GM23338 (cell line): ENCODE measurements around the gene RBPMS2. TPM values are rescaled to one million over a fixed set of nuclear protein-coding genes. Genes with fewer than 3 reads are reported as not detected.

Source experiments
- ATAC-seq: fragments of 200-7000 bp; cut with Tn5 transposase; 3 replicates; pipeline ENCODE4 v1.9.1; 2020
- DNase-seq: peaks from one replicate; pipeline ENCODE4 v3.0.0-alpha.2; 2015; ENCODE audit warnings: low spot score
- H2AFZ ChIP-seq: fragments of 200-600 bp; sonication (generic); 2 replicates; pipeline ENCODE4 v1.8.0; 2016; ENCODE audit warnings: antibody characterized with exemption, mild to moderate bottlenecking, moderate library complexity
- H3F3A ChIP-seq: fragments of 200-600 bp; sonication (generic); replicated peaks from 2 replicates; pipeline ENCODE4 v1.8.0; 2017; ENCODE audit warnings: antibody characterized with exemption, mixed run types, low read depth
- H3K27ac ChIP-seq: fragments of 200-600 bp; sonication (generic); 2 replicates; pipeline ENCODE4 v1.6.1; 2016; ENCODE audit warnings: low read depth
- H3K27me3 ChIP-seq: fragments of 200-600 bp; sonication (generic); 2 replicates; pipeline ENCODE4 v1.8.0; 2016; ENCODE audit warnings: mild to moderate bottlenecking, mixed run types, moderate library complexity; ENCODE audit not compliant: insufficient read depth
- H3K36me3 ChIP-seq: fragments of 200-600 bp; sonication (generic); 2 replicates; pipeline ENCODE4 v1.8.0; 2016; ENCODE audit warnings: mild to moderate bottlenecking; ENCODE audit not compliant: insufficient read depth
- H3K4me1 ChIP-seq: fragments of 200-600 bp; sonication (generic); 2 replicates; pipeline ENCODE4 v1.8.0; 2016; ENCODE audit warnings: mild to moderate bottlenecking, moderate library complexity; ENCODE audit not compliant: insufficient read depth
- H3K4me2 ChIP-seq: fragments of 200-600 bp; sonication (generic); 2 replicates; pipeline ENCODE4 v1.7.1; 2017; ENCODE audit warnings: mixed run types
- H3K4me3 ChIP-seq: fragments of 200-600 bp; sonication (generic); 2 replicates; pipeline ENCODE4 v1.6.1; 2016; ENCODE audit warnings: mixed run types
- H3K79me2 ChIP-seq: fragments of 200-600 bp; sonication (generic); replicated peaks from 2 replicates; pipeline ENCODE4 v1.8.0; 2017; ENCODE audit warnings: mild to moderate bottlenecking; ENCODE audit not compliant: insufficient read depth
- H3K9me2 ChIP-seq: fragments of 200-600 bp; sonication (generic); 2 replicates; pipeline ENCODE4 v1.8.0; 2017; ENCODE audit not compliant: insufficient read depth
- H4K20me1 ChIP-seq: fragments of 200-600 bp; sonication (generic); replicated peaks from 2 replicates; pipeline ENCODE4 v1.8.0; 2017; ENCODE audit warnings: mild to moderate bottlenecking; ENCODE audit not compliant: insufficient read depth
- H3K27ac Mint-ChIP-seq: 2 replicates; pipeline ENCODE4 v1.8.0; 2020; ENCODE audit warnings: inconsistent platforms, mild to moderate bottlenecking, moderate library complexity, mixed read lengths
- H3K27me3 Mint-ChIP-seq: 3 replicates; pipeline ENCODE4 v1.8.0; 2022; ENCODE audit warnings: low read depth, mild to moderate bottlenecking, moderate library complexity, mixed read lengths, inconsistent platforms; ENCODE audit not compliant: insufficient read depth, poor library complexity
- H3K36me3 Mint-ChIP-seq: 3 replicates; pipeline ENCODE4 v1.8.0; 2021; ENCODE audit warnings: low read depth, mild to moderate bottlenecking, inconsistent platforms, moderate library complexity, mixed read lengths
- H3K4me1 Mint-ChIP-seq: 3 replicates; pipeline ENCODE4 v1.8.0; 2020; ENCODE audit warnings: mild to moderate bottlenecking, inconsistent platforms, mixed read lengths
- H3K4me3 Mint-ChIP-seq: 3 replicates; pipeline ENCODE4 v1.8.0; 2021; ENCODE audit warnings: moderate library complexity, mild to moderate bottlenecking, inconsistent platforms, mixed read lengths
- H3K9me3 Mint-ChIP-seq: 3 replicates; pipeline ENCODE4 v1.8.0; 2020; ENCODE audit warnings: moderate library complexity, mild to moderate bottlenecking, inconsistent platforms, mixed read lengths
- NANOG ChIP-seq: IDR thresholded peaks from 2 replicates; pipeline ENCODE4 v1.6.1; 2016; ENCODE audit warnings: antibody characterized with exemption, borderline replicate concordance
- POLR2AphosphoS5 ChIP-seq: IDR thresholded peaks from 2 replicates; pipeline ENCODE4 v1.6.1; 2016; ENCODE audit warnings: antibody characterized with exemption, low read depth
- STAT1 ChIP-seq: IDR thresholded peaks from one replicate; pipeline ENCODE4 v1.6.1; 2016; ENCODE audit warnings: antibody characterized with exemption; ENCODE audit not compliant: unreplicated experiment
- polyA plus RNA-seq: library from polyadenylated mRNA; unstranded; fragments of >200 nt; fragmentation: Nextera tagmentation; extraction: Ambion mirVana; gene quantifications from 2 replicates; pipeline ENCODE4 v1.2.1, GENCODE V29; 2016
- total RNA-seq: library from RNA; depleted of rRNA; stranded (reverse); fragments of >200 nt; shearing (Covaris generic); gene quantifications from 2 replicates; pipeline ENCODE4 v1.2.3, GENCODE V29; 2014
- TF ChIP-seq, protein P1 (sequence below), 2 experiments: fragments of 200-600 bp in 1 of 2; sonication (generic) in 1 of 2; conservative IDR thresholded peaks; 2 replicates each; pipeline versions ENCODE4 v1.5.1 to v1.6.1; 2016 to 2017; ENCODE audit warnings: antibody characterized with exemption in 2 of 2, low read depth in 2 of 2, mild to moderate bottlenecking in 2 of 2, moderate library complexity in 1 of 2

Gene RBPMS2
- total and polyA plus RNA-seq, 2 experiments from 2014 or later: 53.3 to 171 TPM

GRCh38 chr15:64751464-64751863, 23.9 kb downstream of the RBPMS2 start:
- peaks cover 78% of the 10 kb centered on the region for H3K36me3 Mint-ChIP-seq
- Histone ChIP-seq H3K27ac (peak overlapping the region; percentile 82), H3K4me3 (no peak overlapping the region), H3K4me1 (peaks cover 28% of the 10 kb centered on the region), H3F3A (peaks cover 36% of the 10 kb centered on the region), H3K27me3 (no peaks in the 10 kb centered on the region), H4K20me1 (peaks cover 74% of the 10 kb centered on the region), H3K9me2 (no peaks in the 10 kb centered on the region), H2AFZ (no peak overlapping the region), H3K36me3 (peaks cover 16% of the 10 kb centered on the region; the same call in 1 of the 2 replicates), H3K4me2 (no peak overlapping the region), H3K79me2 (peaks cover 99% of the 10 kb centered on the region)
- DNase-seq (peak; percentile 47), ATAC-seq (no peak; the same call in 2 of the 3 replicates)
- H3K9me3 Mint-ChIP-seq: no peaks in the 10 kb centered on the region; the same call in 2 of the 3 replicates
- H3K4me3 Mint-ChIP-seq: no peak overlapping the region; the same call in 2 of the 3 replicates
- 0 out of 2 replicates have a peak overlapping the region, but pooled peaks have one; percentile 74 for H3K27ac Mint-ChIP-seq
- peaks cover 14% of the 10 kb centered on the region for H3K27me3 Mint-ChIP-seq
- peaks cover 63% of the 10 kb centered on the region for H3K4me1 Mint-ChIP-seq
- TF ChIP-seq, protein P1, sequence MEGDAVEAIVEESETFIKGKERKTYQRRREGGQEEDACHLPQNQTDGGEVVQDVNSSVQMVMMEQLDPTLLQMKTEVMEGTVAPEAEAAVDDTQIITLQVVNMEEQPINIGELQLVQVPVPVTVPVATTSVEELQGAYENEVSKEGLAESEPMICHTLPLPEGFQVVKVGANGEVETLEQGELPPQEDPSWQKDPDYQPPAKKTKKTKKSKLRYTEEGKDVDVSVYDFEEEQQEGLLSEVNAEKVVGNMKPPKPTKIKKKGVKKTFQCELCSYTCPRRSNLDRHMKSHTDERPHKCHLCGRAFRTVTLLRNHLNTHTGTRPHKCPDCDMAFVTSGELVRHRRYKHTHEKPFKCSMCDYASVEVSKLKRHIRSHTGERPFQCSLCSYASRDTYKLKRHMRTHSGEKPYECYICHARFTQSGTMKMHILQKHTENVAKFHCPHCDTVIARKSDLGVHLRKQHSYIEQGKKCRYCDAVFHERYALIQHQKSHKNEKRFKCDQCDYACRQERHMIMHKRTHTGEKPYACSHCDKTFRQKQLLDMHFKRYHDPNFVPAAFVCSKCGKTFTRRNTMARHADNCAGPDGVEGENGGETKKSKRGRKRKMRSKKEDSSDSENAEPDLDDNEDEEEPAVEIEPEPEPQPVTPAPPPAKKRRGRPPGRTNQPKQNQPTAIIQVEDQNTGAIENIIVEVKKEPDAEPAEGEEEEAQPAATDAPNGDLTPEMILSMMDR (conservative IDR thresholded peaks at IDR 0.05; ENCODE audit: low read depth in 2 of 2): peak; percentile 16 to 31; a peak in 3 of 4 replicates
- no peak for TF ChIP-seq STAT1

DNA sequence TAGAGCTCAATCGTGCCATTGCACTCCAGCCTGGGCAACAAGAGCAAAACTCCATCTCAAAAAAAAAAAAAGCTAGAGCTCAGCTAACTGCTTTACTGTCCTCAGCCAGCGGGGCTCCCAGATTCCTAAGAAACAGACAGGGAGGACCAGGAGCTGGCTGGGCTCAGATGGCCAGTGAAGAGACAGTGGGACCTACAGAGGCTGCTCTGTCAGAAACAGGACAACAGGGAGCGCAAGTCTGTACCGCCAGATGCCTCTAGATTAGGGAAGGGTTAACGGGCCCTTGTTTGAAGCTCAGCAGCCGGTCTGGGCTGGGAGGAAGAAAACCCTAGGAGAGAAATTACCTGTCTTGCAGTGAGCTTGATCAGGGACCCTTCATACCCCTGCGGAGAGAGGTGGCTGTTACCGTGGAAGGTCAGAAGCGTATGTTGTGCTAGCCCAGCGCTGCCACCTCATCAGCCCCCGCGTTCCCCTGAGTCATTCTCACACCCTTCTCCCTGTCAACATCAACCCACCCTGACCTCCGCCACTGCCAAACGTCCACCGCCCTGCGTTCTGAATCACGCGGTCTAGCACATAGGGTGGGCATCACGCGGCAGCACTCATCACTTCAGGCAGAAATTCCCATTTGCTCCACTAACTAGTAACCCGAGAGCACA, 25.3 kb downstream of the RBPMS2 start:
- Histone ChIP-seq H3K27me3 (no peaks in the 10 kb centered on the region), H4K20me1 (peaks cover 73% of the 10 kb centered on the region), H3K79me2 (peaks cover 100% of the 10 kb centered on the region), H3K27ac (peak overlapping the region; percentile 82), H3K9me2 (no peaks in the 10 kb centered on the region), H3K4me3 (no peak overlapping the region), H3F3A (peaks cover 36% of the 10 kb centered on the region), H3K4me1 (peaks cover 28% of the 10 kb centered on the region), H3K4me2 (no peak overlapping the region), H2AFZ (no peak overlapping the region), H3K36me3 (peaks cover 21% of the 10 kb centered on the region; the same call in 1 of the 2 replicates)
- DNase-seq (peak; percentile 89), ATAC-seq (peak; percentile 93)
- peak overlapping the region; percentile 66 for H3K27ac Mint-ChIP-seq
- no peak overlapping the region; the same call in 2 of the 3 replicates for H3K4me3 Mint-ChIP-seq
- peaks cover 84% of the 10 kb centered on the region for H3K36me3 Mint-ChIP-seq
- H3K4me1 Mint-ChIP-seq: peaks cover 56% of the 10 kb centered on the region
- no peaks in the 10 kb centered on the region; the same call in 2 of the 3 replicates for H3K9me3 Mint-ChIP-seq
- H3K27me3 Mint-ChIP-seq: peaks cover 13% of the 10 kb centered on the region
- TF ChIP-seq NANOG (no peak), POLR2AphosphoS5 (0 out of 2 replicates have a peak, but pooled peaks have one; percentile 17)
- TF ChIP-seq, protein P1 (conservative IDR thresholded peaks at IDR 0.05; ENCODE audit: low read depth in 2 of 2): peak; percentile 34 to 54; a peak in 3 of 4 replicates
